Uterus (tissue), 4 donors: ENCODE measurements around the gene KLHL25. TPM values are rescaled to one million over a fixed set of nuclear protein-coding genes. Genes with fewer than 3 reads are reported as not detected.

Source experiments
- DNase-seq, 2 donors: peaks; one replicate each; pipeline ENCODE4 v3.0.0-alpha.2; 2019 to 2020
- H3K27ac ChIP-seq, 2 donors: fragments of 200-600 bp; sonication (generic); 1 replicate in 1 of 2; 2 replicates in 1 of 2; pipeline ENCODE4 v1.5.1; 2016 to 2018
- H3K27me3 ChIP-seq, 2 donors: fragments of 200-600 bp; sonication (generic); one replicate each; pipeline ENCODE4 v1.5.1; 2018 to 2019; ENCODE audit warnings: control low read depth in 1 of 2
- H3K36me3 ChIP-seq, 2 donors: fragments of 200-600 bp; sonication (generic); one replicate each; pipeline ENCODE4 v1.5.1; 2019; ENCODE audit warnings: control low read depth in 1 of 2
- H3K4me1 ChIP-seq, 2 donors: fragments of 200-600 bp; sonication (generic); one replicate each; pipeline ENCODE4 v1.5.1; 2018 to 2019; ENCODE audit warnings: control low read depth in 1 of 2
- H3K4me3 ChIP-seq, 2 donors: fragments of 200-600 bp; sonication (generic); 1 replicate in 1 of 2; 2 replicates in 1 of 2; pipeline ENCODE4 v1.5.1; 2018 to 2019; ENCODE audit warnings: mild to moderate bottlenecking in 1 of 2
- H3K9me3 ChIP-seq, 2 donors: fragments of 200-600 bp; sonication (generic); one replicate each; pipeline ENCODE4 v1.5.1; 2019; ENCODE audit warnings: control low read depth in 1 of 2
- CTCF ChIP-seq, 4 experiments: fragments of 200-600 bp in 2 of 4; fragments of 450-650 bp in 2 of 4; sonication (generic) in 2 of 4; IDR thresholded peaks; one replicate each; pipeline ENCODE4 v1.5.1; 2016 to 2019; ENCODE audit warnings: antibody characterized with exemption in 4 of 4, mild to moderate bottlenecking in 2 of 4, moderate library complexity in 1 of 4
- POLR2A ChIP-seq, 2 donors: fragments of 450-650 bp; IDR thresholded peaks; one replicate each; pipeline ENCODE4 v1.6.1; 2016; ENCODE audit warnings: antibody characterized with exemption in 2 of 2, mild to moderate bottlenecking in 1 of 2, moderate library complexity in 1 of 2
- intact Hi-C: fragments of 100-400 bp; cut with DNase I; formaldehyde crosslinking; loops from one replicate; pipeline ENCODE4 v1.15.1; 2023; ENCODE audit warnings: low total_unique reads
- total RNA-seq, 4 donors: library from RNA; depleted of rRNA in 3 of 4; stranded (reverse); fragments of >200 nt in 3 of 4; gene quantifications; one replicate each; pipeline versions ENCODE4 v1.1.0 to v1.2.4, GENCODE V29; 2014 to 2023
- donor health status: DM: yes; HTN: yes; CAD: no.

KLHL25 gene
- total RNA-seq, 4 donors from 2014 or later: 6.2 to 19.5 (median 11.9) TPM

GRCh38 chr15:85758655-85758978 lies 36.1 kb downstream of the KLHL25 start:
- Histone ChIP-seq H3K36me3 (no peaks in the 10 kb centered on the region), H3K27me3 (no peaks in the 10 kb centered on the region), H3K9me3 (no peaks in the 10 kb centered on the region), H3K4me3 (no peak overlapping the region), H3K27ac (no peak overlapping the region), H3K4me1 (no peaks in the 10 kb centered on the region)
- no peak for TF ChIP-seq POLR2A (IDR thresholded peaks at IDR 0.05)
- no peak for TF ChIP-seq CTCF (IDR thresholded peaks at IDR 0.05)
- no peak for DNase-seq
- intact Hi-C loops: no loop called here

- Histone ChIP-seq H3K4me1 (no peaks in the 10 kb centered on the region), H3K36me3 (no peaks in the 10 kb centered on the region), H3K4me3 (no peak overlapping the region), H3K27ac (peak overlapping the region; percentile 1 to 12), H3K27me3 (no peaks in the 10 kb centered on the region), H3K9me3 (no peaks in the 10 kb centered on the region)
- TF ChIP-seq POLR2A (IDR thresholded peaks at IDR 0.05) (no peak), CTCF (IDR thresholded peaks at IDR 0.05) (no peak)
- no peak for DNase-seq
- intact Hi-C loops: no loop called here
These were observed 36.6 kb downstream of the KLHL25 start for GRCh38 chr15:85757939-85758654.

GRCh38 chr15:85757073-85757938 lies 37.4 kb downstream of the KLHL25 start:
- no peak overlapping the region for H3K4me3 ChIP-seq
- H3K27ac ChIP-seq: peak overlapping the region in 1 of 2 donors; percentile 1
- intact Hi-C loops: no loop called here
- DNase-seq: peak in 1 of 2 donors; percentile 59
- no peaks in the 10 kb centered on the region for H3K9me3 ChIP-seq
- no peaks in the 10 kb centered on the region for H3K4me1 ChIP-seq
- TF ChIP-seq CTCF (IDR thresholded peaks at IDR 0.05) (no peak), POLR2A (IDR thresholded peaks at IDR 0.05) (no peak)
- no peaks in the 10 kb centered on the region for H3K36me3 ChIP-seq
- no peaks in the 10 kb centered on the region for H3K27me3 ChIP-seq

GRCh38 chr15:85756411-85757072 lies 38.2 kb downstream of the KLHL25 start:
- no peaks in the 10 kb centered on the region for H3K36me3 ChIP-seq
- peak; percentile 9 to 22 for DNase-seq
- intact Hi-C loops: no loop called here
- peaks cover 0 to 4% of the 10 kb centered on the region in 2 donors for H3K4me1 ChIP-seq
- TF ChIP-seq CTCF (IDR thresholded peaks at IDR 0.05) (no peak), POLR2A (IDR thresholded peaks at IDR 0.05) (no peak)
- no peak overlapping the region for H3K4me3 ChIP-seq
- no peaks in the 10 kb centered on the region for H3K9me3 ChIP-seq
- no peaks in the 10 kb centered on the region for H3K27me3 ChIP-seq
- no peak overlapping the region for H3K27ac ChIP-seq
